Endothelial cell of umbilical vein (primary cell): ENCODE data around the gene CNNM4.

Experiments used
- EZH2 ChIP-seq: IDR thresholded peaks from 2 replicates; pipeline ENCODE4 v1.6.1; 2012; ENCODE audit warnings: borderline replicate concordance, low read depth, mild to moderate bottlenecking, moderate library complexity, low read length, inconsistent platforms; ENCODE audit not compliant: severe bottlenecking
- FOS ChIP-seq: IDR thresholded peaks from 2 replicates; pipeline ENCODE4 v1.6.1; 2011; ENCODE audit warnings: mild to moderate bottlenecking, low read length, moderate library complexity, borderline replicate concordance; ENCODE audit not compliant: insufficient read depth
- JUN ChIP-seq: IDR thresholded peaks from 2 replicates; pipeline ENCODE4 v1.6.1; 2011; ENCODE audit warnings: borderline replicate concordance, low read depth; ENCODE audit not compliant: insufficient read length, insufficient read depth
- MYC ChIP-seq: IDR thresholded peaks from one replicate; pipeline ENCODE4 v1.6.1; 2011; ENCODE audit warnings: mild to moderate bottlenecking, low read depth, low read length
- POLR2A ChIP-seq: IDR thresholded peaks from 2 replicates; pipeline ENCODE4 v1.6.1; 2012; ENCODE audit warnings: low read depth, mild to moderate bottlenecking, control low read depth, low read length
- POLR2AphosphoS5 ChIP-seq: IDR thresholded peaks from 2 replicates; pipeline ENCODE4 v1.6.1; 2012; ENCODE audit warnings: low read depth, mild to moderate bottlenecking, control low read depth, low read length, moderate library complexity; ENCODE audit not compliant: insufficient read depth
- TF ChIP-seq, protein P1 (sequence below), 2 donors: IDR thresholded peaks; 1 replicate in 1 of 2; 2 replicates in 1 of 2; pipeline ENCODE4 v1.5.1; 2011; ENCODE audit warnings: low read length in 2 of 2, mild to moderate bottlenecking in 2 of 2, moderate library complexity in 2 of 2, control low read depth in 1 of 2, inconsistent platforms in 1 of 2, low read depth in 1 of 2; ENCODE audit not compliant: insufficient read depth in 1 of 2; ENCODE audit errors: extremely low read depth in 1 of 2

GRCh38 chr2:96737251-96737650 is 23.5 kb upstream of the CNNM4 start:
- TF ChIP-seq EZH2 (no peak), POLR2A (no peak), FOS (no peak), POLR2AphosphoS5 (no peak), MYC (no peak), JUN (no peak)
- TF ChIP-seq, protein P1, sequence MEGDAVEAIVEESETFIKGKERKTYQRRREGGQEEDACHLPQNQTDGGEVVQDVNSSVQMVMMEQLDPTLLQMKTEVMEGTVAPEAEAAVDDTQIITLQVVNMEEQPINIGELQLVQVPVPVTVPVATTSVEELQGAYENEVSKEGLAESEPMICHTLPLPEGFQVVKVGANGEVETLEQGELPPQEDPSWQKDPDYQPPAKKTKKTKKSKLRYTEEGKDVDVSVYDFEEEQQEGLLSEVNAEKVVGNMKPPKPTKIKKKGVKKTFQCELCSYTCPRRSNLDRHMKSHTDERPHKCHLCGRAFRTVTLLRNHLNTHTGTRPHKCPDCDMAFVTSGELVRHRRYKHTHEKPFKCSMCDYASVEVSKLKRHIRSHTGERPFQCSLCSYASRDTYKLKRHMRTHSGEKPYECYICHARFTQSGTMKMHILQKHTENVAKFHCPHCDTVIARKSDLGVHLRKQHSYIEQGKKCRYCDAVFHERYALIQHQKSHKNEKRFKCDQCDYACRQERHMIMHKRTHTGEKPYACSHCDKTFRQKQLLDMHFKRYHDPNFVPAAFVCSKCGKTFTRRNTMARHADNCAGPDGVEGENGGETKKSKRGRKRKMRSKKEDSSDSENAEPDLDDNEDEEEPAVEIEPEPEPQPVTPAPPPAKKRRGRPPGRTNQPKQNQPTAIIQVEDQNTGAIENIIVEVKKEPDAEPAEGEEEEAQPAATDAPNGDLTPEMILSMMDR (IDR thresholded peaks at IDR 0.05; ENCODE audit: extremely low read depth in 1 of 2, insufficient read depth in 1 of 2, low read depth in 1 of 2, low read length in 2 of 2) = no peak
